ENCODE results near the gene MINK1. TPM values are rescaled to one million over a fixed set of nuclear protein-coding genes. Genes with fewer than 3 reads are reported as not detected.
A peak's percentile ranks its signal among the peaks of the same experiment; 100 is the strongest.

The MINK1 gene
- total RNA-seq, 1 experiment from 2014 or later = 105 TPM

DNA sequence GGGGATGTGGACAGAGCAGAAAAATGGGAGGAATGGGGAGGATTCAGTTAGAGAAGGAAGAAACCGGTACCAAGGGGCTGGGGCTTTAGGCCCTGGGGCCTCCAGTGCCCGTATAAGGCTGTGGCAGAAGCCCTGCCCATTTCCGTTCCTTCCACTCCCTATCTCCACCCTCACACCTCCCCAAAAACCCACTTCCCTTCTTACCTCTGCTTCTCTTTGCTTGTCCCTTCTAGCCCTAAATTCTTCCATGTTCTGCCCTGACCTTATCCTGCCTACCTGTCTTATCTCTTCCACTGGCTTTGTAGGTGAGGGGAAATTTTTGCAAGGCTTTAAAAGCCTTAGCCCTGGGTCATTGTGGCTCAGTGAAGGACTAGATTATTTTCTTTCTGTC is 111.0 kb downstream of the MINK1 start:
- no peak for DNase-seq (ENCODE audit: low spot score)
- Mint-ChIP-seq H3K4me1 (peaks cover 35% of the 10 kb centered on the region), H3K27ac (peak overlapping the region; percentile 83), H3K9me3 (no peaks in the 10 kb centered on the region), H3K36me3 (peaks cover 45% of the 10 kb centered on the region), H3K4me3 (no peak overlapping the region), H3K27me3 (ENCODE audit: low read depth) (no peaks in the 10 kb centered on the region)
- TF ChIP-seq ZNF416 (CRISPR knock-in tag; IDR thresholded peaks at IDR 0.05) (0 out of 2 replicates have a peak, but pooled peaks have one; percentile 6), TCF7 (CRISPR knock-in tag; IDR thresholded peaks at IDR 0.05; ENCODE audit: low read depth) (no peak), NFATC4 (CRISPR knock-in tag; IDR thresholded peaks at IDR 0.05) (peak; percentile 2; the same call in 1 of the 2 replicates), ZNF263 (CRISPR knock-in tag; IDR thresholded peaks at IDR 0.05; ENCODE audit: low read depth) (no peak)
- TF ChIP-seq, protein P1, sequence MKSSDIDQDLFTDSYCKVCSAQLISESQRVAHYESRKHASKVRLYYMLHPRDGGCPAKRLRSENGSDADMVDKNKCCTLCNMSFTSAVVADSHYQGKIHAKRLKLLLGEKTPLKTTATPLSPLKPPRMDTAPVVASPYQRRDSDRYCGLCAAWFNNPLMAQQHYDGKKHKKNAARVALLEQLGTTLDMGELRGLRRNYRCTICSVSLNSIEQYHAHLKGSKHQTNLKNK (CRISPR knock-in tag; IDR thresholded peaks at IDR 0.05) = peak; percentile 81
- ChIA-PET CTCF (no interaction called here), POLR2A (interaction anchor here (1.2 to 1.5 kb wide), 2 partner anchors 15 to 25 kb away, joined by 4 read pairs; no protein-coding TSS in a partner anchor)
- ATAC-seq = no peak

- ChIA-PET POLR2A (interaction anchor here (0.6 to 1.5 kb wide), 3 partner anchors 14 to 25 kb away, joined by 4 read pairs; partner anchors contain the start of gene SPAG7), CTCF (interaction anchor here (1.5 kb wide), 1 partner anchor 36 kb away, joined by 4 read pairs; no protein-coding TSS in a partner anchor)
- H3K27ac Mint-ChIP-seq = peak overlapping the region; percentile 90
- no peaks in the 10 kb centered on the region for H3K9me3 Mint-ChIP-seq
- TF ChIP-seq ZNF317 (CRISPR knock-in tag; IDR thresholded peaks at IDR 0.05; ENCODE audit: borderline replicate concordance, low read depth) (no peak), STAT6 (CRISPR knock-in tag; conservative IDR thresholded peaks at IDR 0.05; ENCODE audit: low read depth) (no peak), TEAD1 (CRISPR knock-in tag; IDR thresholded peaks at IDR 0.05) (no peak), ZNF281 (CRISPR knock-in tag; IDR thresholded peaks at IDR 0.05) (no peak), SOX15 (CRISPR knock-in tag; IDR thresholded peaks at IDR 0.05) (no peak), NFYB (CRISPR knock-in tag; conservative IDR thresholded peaks at IDR 0.05; ENCODE audit: low read depth) (no peak), PRRX2 (CRISPR knock-in tag; IDR thresholded peaks at IDR 0.05) (peak; percentile 47), ZBTB21 (CRISPR knock-in tag; IDR thresholded peaks at IDR 0.05; ENCODE audit: borderline replicate concordance) (peak; percentile 53; the same call in 1 of the 2 replicates), NR2C2 (CRISPR knock-in tag; IDR thresholded peaks at IDR 0.05) (no peak), IRF2 (CRISPR knock-in tag; IDR thresholded peaks at IDR 0.05; ENCODE audit: borderline replicate concordance, low read depth) (no peak), NR1H2 (CRISPR knock-in tag; IDR thresholded peaks at IDR 0.05) (no peak), ATF1 (CRISPR knock-in tag; IDR thresholded peaks at IDR 0.05) (no peak), NFE2L1 (CRISPR knock-in tag; IDR thresholded peaks at IDR 0.05) (no peak), ZNF671 (CRISPR knock-in tag; IDR thresholded peaks at IDR 0.05) (peak; percentile 15; the same call in 1 of the 2 replicates), MXD4 (CRISPR knock-in tag; IDR thresholded peaks at IDR 0.05; ENCODE audit: borderline replicate concordance) (no peak), ZNF232 (CRISPR knock-in tag; IDR thresholded peaks at IDR 0.05) (no peak), EMX1 (CRISPR knock-in tag; IDR thresholded peaks at IDR 0.05) (peak; percentile 78; the same call in 1 of the 2 replicates), FOXP4 (CRISPR knock-in tag; IDR thresholded peaks at IDR 0.05) (no peak), ETV6 (CRISPR knock-in tag; IDR thresholded peaks at IDR 0.05) (no peak), MAX (CRISPR knock-in tag; IDR thresholded peaks at IDR 0.05) (no peak), FOXK1 (CRISPR knock-in tag; IDR thresholded peaks at IDR 0.05) (no peak; the same call in 1 of the 2 replicates)
- TF ChIP-seq, protein P2, sequence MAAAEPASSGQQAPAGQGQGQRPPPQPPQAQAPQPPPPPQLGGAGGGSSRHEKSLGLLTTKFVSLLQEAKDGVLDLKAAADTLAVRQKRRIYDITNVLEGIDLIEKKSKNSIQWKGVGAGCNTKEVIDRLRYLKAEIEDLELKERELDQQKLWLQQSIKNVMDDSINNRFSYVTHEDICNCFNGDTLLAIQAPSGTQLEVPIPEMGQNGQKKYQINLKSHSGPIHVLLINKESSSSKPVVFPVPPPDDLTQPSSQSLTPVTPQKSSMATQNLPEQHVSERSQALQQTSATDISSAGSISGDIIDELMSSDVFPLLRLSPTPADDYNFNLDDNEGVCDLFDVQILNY (CRISPR knock-in tag; IDR thresholded peaks at IDR 0.05) = no peak
- no peak overlapping the region for H3K4me3 Mint-ChIP-seq
- H3K36me3 Mint-ChIP-seq = peaks cover 43% of the 10 kb centered on the region
- no peak for DNase-seq (ENCODE audit: low spot score)
- peaks cover 34% of the 10 kb centered on the region for H3K4me1 Mint-ChIP-seq
- H3K27me3 Mint-ChIP-seq (ENCODE audit: low read depth) = no peaks in the 10 kb centered on the region
- ATAC-seq = no peak
These were observed 111.5 kb downstream of the MINK1 start for GRCh38 chr17:4944554-4945175.

Measured in WTC11 (cell line).